Measurements from ENCODE around the gene METTL21A. TPM values are rescaled to one million over a fixed set of nuclear protein-coding genes. Genes with fewer than 3 reads are reported as not detected.
"Not testable (repeated sequence)": the region's sequence is repeated elsewhere in the genome, so short reads cannot be mapped to it uniquely, and the experiment has no call there.

The METTL21A gene
- polyA plus RNA-seq (ENCODE audit: insufficient read length in 4 of 4): 10 to 100 TPM; 31.7 to 35.5 (median 33.1) TPM

DNA sequence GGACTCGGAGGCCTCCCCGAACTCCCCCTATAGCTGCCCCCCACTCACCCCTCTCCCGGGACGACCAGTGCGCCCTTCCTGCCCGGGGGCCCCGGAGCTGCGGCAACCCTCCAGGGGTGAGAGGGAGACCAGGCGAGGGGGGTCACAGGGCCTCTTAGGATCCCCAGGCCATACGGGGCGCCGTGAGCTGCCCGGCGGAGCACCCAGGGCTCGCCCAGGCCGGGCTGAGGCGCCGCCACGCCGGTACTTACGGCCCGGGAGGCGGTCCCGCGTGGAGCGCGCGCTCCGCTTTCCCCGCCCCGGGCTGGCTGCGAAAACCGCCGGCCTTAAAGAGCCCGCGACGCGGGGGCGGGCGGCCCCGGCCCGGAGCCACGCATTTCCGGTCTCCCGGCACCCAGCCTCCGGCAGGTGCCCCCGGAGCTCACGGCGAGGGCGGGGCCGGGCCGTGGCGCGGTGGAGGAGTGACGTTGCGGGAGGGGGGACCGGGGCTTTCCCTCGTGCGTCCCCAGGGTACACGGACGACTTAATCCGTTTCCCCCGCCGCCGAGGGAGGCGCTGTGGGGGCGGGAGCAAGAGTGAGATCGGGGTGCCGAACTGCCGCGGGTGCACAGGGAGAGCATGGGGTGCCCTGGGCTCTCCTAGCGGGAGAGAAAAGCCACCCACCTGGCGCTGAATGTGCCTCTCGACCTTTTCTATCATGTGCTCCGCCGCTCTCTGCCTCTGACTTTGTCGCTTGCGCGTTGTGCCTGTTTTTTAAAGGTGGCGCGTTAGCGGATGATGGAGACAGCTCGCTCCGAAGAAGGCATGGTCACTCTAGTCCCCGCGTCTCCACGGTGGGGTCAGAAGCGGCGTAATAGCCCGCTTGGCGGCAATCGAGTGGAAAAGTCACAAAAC lies at the start of gene METTL21A:
TSS of gene METTL21A (minus strand) at position 381 of the 894 bp plus-strand sequence. CDS start 1,019 bp downstream, outside the sequence.
- DNase-seq (ENCODE audit: low read depth in 4 of 4, low spot score in 3 of 4): peak; percentile 61 to 77 (median 68)

DNA sequence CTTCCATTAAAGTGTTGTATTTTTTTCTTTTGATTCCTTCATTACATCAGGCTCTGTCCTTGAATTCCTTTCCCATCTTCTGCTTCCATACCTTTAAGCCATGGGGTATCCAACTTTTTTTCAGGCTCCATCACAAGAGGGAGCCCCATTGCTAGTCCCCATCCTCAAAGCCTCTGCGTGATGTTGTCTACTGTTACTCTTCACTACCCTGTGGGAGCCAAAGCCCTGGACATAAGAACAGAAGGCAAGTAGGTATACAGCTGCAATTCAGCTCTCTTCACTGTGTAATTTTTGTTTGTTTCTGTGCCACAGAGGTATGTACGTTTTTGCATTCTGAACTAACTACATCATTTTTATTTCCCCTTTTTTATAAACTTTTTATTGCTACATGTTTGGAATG lies 49.6 kb upstream of the METTL21A start:
- no peak for DNase-seq (ENCODE audit: low read depth in 4 of 4, low spot score in 3 of 4)

DNA sequence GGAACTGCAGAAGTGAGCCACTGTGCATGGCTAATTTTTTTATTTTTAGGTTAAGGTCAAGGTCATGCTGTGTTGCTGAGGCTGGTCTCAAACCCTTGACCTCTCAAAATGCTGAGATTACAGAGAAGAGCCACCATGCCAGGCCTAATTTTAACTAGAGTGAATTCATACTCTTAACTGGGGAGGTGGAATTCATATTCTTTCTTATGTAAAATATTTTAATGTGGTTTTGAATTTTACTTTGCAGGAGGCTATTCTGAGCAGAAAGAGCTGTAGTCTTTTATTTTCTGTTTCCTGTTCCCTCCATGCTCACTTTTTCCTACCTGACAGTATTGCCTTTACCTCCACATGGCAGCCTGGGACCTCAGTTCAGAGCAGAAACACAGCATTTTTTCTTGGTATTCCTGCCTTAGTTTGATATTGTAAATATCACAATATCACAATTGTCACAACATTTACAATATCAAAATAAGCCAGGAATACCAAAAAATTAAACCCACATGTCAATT lies 49.1 kb upstream of the METTL21A start:
- DNase-seq (ENCODE audit: low read depth in 4 of 4, low spot score in 3 of 4): no peak

DNA sequence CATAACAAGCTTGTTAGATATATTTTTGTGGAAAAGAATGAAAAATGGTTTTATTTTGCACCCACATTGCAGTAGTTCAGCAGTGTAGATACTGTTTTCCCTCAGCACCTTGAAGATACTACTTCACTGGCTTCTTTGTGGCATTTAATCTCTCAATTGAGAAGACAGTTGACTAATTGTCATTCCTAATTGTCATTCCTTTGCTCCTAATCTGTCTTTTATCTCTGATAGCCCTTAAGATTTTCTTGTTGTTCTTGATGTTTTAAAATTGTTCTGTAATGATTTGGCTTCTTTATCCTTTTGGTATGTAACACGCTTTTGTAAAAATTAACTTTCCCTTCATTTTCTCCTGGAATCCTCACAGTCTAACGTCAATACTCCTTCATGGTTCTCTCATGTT lies 48.2 kb upstream of the METTL21A start:
- DNase-seq (ENCODE audit: low read depth in 4 of 4, low spot score in 3 of 4): no peak

DNA sequence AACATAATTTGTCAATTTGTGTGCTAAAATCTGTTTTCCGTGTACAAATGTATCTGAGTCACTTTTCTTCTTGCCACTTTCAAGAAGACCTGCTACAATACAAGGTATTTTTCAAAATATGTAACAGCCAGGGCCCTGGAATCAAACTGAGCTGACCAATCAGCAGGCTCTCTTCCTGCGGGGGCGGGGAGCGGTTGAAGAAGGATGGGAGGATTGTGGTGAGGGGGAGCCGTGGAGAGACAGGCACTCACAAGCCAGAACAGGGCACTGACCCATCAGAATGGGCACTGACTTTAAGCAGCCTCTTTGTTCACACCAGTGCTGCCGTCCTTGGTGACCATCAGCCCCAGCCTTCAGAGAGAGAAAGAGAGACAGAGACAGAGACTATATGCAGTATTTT lies 45.7 kb upstream of the METTL21A start:
- DNase-seq (ENCODE audit: low read depth in 4 of 4, low spot score in 3 of 4): no peak

DNA sequence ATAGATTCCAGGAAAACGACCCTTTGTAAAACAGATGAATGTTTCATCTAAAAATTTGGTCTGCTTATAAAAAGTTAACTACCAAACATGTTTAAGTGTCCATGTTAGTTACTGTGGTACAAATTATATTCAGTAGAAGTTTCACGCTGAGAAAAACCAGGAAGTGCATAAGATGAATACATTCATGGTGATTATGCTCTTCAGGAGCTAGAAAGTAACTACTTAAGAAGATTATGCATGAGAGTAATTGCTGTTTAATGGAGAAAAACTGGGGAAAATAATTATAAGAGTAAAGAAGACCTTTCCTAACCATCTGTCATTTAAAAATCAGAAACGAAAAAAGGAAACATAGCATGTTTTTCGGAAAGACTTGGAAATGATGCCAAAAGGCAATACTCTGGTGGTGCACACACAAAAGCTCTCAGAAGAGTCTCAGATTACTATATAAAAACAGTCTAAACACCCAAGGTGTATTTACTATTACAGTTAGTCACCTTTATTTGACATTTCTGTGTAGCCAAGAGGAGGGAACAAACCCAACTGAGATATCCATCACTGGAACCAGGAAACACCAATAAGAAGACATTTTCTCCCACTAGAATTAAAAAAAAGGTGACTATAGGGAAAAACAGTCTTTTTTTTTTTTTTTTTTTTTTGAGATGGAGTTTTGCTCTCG lies 38.8 kb upstream of the METTL21A start:
- no peak for DNase-seq (ENCODE audit: low read depth in 4 of 4, low spot score in 3 of 4)

DNA sequence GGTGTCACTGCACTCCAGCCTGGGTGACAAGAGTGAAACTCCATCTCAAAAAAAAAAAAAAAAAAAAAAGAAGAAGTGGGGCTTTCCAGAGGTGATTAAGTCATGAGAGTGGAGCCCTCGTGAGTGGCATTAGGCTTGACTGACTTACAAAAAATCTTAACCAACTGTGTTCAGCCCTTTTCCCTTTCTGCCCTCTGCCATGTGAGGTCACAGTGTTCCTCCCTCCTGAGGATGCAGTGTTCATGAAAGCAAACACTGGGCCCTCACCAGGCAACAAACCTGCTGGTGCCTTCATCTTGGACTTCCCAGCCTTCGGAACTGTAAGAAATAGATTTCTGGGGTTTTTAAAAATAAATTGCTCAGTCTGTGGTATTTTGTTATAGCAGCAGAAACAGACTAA lies 37.0 kb upstream of the METTL21A start:
- no peak for DNase-seq (ENCODE audit: low read depth in 4 of 4, low spot score in 3 of 4)

DNA sequence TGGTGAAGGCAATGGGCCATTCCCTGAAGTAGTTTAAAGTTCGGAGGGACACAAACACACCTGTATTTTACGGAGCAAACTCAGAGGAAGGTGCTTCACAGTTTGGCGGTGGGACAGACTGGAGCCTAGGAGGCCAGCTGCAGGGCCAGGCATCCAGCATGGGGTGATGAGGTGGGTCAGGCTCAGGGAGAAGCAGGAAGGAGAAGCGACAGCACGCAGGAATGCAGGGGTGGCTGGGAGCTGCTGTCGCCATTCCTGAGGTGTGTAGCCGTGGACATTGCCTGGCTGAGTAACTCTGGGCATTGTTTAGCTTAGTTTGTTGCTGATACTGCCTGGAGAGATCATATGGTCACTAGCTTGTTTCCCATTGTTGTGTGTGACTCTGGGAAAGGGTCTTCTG lies 35.8 kb upstream of the METTL21A start:
- no peak for DNase-seq (ENCODE audit: low read depth in 4 of 4, low spot score in 3 of 4)

DNA sequence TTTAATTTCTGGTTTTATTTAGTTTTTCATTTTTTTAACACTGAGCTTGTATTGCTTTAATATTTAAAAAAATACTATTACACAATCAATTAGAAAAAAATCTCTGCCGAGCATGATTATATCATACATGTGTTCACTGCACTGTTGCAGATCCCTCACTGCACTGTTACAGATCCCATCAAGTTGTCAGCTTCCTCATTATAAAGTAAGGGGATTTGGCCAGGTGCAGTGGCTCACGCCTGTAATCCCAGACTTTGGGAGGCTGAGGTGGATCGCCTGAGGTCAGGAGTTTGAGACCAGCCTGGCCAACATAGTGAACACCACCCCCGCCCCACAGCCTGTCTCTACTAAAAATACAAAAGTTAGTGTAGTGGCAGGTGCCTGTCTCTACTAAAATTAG lies 33.0 kb upstream of the METTL21A start:
- DNase-seq (ENCODE audit: low read depth in 4 of 4, low spot score in 3 of 4): no peak

DNA sequence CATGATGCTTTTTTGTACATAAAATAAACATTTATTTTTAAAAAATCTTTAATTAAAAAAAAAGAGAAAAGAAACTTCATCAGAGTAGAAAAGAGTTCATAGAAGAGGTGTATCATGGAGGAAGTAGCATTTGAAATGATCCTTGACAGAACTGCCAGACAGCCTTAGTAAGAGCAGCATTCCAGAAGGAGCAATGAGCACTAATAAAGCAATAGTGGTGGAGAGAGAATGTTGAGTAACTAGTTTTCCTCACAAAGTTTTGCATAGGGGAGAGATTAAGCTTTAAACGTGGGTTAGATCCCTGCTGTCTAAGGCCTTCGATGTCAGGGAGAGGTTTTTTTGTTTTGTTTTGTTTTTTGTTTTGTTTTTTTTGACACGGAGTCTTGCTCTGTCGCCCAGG lies 29.8 kb upstream of the METTL21A start:
- DNase-seq (ENCODE audit: low read depth in 4 of 4, low spot score in 3 of 4): no peak

DNA sequence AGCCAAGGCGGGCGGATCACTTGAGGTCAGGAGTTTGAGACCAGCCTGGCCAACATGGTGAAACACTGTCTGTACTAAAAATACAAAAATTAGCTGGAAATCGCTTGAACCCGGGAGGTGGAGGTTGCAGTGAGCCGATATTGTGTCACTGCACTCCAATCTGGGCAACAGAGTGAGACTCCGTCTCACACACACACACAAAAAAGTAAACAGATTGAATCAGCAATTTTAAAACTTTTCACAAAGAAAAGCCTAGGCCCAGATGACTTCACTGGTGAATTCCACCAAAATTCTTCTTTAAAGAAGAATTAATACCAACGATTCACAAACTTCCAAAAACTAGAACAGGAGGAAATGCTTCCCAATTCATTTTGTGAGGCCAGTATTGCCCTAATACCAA lies 21.4 kb upstream of the METTL21A start:
- DNase-seq (ENCODE audit: low read depth in 4 of 4, low spot score in 3 of 4): not testable (repeated sequence)

DNA sequence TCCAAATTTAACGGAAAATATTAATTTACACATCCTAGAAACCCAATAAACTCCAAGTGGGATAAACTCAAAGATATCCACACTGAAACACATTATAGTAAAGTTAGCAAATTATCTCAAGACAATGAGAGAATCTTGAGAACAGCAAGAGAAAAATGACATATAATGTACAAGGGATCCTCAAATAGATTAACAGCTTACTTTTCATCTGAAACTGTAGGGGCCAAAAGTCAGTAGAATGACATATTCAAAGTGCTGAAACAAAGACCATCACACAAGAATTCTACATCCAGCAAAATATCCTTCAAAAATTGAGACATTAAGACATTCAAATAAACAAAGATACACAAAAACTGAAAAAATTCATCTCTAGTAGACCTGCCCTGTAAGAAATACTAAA lies 18.7 kb upstream of the METTL21A start:
- DNase-seq (ENCODE audit: low read depth in 4 of 4, low spot score in 3 of 4): no peak

DNA sequence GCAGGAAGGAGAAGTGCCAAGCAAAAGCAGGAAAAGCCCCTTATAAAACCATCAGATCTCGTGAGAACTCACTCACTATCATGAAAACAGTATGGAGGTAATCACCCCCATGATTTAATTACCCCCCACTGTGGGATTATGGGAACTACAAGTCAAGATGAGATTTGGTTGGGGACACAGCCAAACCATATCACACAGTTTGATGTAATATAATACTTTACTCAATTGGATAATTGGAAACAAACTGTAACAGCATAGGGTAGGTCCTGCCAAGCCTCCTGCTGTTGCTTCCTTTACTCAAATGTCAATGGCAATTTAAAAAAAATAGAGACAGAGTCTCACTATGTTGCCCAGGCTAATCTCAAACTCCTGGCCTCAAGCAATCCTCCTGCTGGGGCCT lies 15.5 kb upstream of the METTL21A start:
- no peak for DNase-seq (ENCODE audit: low read depth in 4 of 4, low spot score in 3 of 4)

DNA sequence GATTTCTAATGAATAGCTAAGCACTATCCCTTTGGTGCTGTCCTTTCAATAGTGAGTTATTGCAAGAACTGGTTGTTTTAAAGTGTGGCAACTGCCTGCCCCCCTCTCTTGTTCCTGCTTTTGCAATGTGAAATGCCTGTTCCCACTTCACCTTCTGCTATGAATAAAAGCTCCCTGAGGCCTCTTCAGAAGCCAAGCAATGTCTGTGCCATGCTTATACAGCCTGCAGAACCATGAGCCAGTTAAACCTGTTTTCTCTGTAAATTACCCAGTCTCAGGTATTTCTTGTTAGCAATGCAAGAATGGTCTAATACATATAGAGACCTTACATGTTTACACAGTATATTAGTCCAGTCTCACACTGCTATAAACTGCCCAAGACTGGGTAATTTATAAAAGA lies 15.0 kb upstream of the METTL21A start:
- DNase-seq (ENCODE audit: low read depth in 4 of 4, low spot score in 3 of 4): no peak

DNA sequence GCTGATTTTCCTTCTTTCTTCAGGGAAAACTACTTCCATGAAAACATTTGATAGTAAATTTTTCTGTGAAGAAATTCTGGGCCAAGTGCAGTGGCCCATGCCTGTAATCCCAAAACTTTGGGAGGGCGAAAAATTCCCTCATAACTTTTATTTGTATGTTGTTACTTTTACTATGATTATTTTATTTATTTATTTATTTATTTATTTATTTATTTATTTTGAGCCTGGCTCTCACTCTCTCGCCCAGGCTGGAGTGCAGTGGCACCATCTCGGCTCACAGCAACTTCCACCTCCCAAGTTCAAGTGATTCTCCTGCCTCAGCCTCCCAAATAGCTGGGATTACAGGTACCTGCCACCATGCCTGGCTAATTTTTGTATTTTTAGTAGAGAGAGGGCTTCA lies 14.1 kb upstream of the METTL21A start:
- not testable (repeated sequence) for DNase-seq (ENCODE audit: low read depth in 4 of 4, low spot score in 3 of 4)

DNA sequence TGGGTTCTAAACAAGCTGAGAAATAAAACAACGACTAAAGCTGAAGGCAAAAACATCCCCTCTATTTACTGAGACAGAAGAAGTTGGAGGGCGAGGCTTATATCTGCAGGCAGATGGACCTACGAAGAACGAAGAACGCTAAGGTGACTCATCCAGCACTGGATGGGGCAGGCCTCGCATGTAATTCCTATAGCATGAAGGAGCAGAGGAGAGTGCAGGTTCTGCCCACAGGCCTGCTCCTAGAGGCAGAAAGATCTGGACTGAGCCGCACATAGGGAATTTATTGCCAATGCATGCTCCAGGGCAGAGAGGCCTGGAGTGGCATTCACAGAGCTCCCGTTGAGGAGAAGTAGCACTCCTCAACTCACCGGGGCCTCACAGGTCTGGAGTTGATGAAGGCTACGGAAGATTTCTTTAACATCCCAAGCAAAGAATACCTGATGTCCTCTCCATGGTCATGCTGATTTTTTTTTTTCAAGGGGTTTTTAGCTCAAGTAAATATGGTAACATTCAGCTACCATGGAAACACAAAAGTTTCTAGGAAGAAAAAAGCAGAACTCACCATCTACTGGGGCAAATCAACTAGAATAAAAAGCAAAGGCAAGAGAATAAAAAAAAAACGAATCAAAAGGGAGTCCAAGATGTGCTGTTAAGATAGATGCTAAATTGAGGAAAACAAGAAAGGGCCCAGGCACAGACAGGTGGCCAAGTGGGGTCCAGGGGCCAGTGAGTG lies 10.4 kb upstream of the METTL21A start:
- no peak for DNase-seq (ENCODE audit: low read depth in 4 of 4, low spot score in 3 of 4)

DNA sequence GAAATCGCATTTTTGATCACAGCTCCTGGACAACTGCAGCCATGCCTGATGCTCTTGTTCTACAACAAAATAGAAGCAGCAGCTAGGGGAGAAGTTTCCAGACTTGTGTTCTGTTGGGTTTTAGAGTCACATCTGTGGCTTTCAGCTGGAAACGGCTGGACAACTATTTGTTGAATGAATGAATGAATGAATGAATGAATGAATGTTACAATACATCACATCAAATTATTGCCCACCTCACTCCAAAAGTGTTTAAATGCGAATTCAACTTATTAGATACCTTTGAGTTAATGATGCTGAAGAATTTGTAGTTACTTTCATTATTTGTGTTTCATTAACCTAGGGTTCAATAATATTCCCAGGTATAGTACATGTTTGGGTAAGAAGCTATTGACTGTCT lies 8.5 kb upstream of the METTL21A start:
- DNase-seq (ENCODE audit: low read depth in 4 of 4, low spot score in 3 of 4): no peak

DNA sequence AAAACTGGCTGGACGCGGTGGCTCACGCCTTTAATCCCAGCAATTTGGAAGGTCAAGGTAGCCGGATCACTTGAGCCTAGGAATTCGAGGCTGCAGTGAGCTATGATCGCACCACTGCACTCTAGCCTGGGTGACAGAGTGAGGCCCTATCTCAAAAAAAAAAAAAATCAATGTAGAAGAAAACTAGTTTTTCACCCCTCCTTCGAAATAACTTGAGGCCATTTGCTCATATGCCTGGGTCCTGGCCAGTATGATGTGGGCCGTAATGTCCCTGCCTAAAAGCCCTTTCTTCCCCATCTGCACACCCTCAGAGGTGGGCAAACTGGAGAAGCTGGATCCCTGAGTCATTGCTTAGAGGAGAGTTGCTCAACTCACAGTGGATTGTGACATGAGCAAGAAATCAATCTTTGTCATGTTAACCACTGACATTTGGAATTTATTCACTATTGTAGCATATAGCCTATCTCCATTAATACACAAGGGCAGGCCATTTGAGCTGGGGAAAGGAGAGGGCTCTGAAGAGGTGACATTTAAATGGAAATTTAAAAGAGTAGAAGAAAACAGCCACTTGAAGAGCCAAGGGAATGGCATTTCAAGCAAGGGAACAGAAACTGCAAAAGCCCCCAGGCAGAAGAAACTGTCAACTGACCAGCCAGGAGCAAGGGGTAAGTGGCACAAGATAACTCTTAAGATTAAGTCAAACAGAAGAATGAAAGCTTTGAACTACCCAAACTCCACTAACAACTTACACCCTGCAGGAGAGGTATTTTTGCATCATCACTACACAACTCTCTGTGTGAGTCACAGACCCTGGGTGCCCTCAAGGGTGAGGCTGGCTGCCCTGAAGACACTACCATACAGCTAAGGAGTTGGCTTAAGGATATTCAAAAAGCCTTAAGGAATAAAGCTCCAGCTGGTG lies 7.6 kb upstream of the METTL21A start:
- no peak for DNase-seq (ENCODE audit: low read depth in 4 of 4, low spot score in 3 of 4)

DNA sequence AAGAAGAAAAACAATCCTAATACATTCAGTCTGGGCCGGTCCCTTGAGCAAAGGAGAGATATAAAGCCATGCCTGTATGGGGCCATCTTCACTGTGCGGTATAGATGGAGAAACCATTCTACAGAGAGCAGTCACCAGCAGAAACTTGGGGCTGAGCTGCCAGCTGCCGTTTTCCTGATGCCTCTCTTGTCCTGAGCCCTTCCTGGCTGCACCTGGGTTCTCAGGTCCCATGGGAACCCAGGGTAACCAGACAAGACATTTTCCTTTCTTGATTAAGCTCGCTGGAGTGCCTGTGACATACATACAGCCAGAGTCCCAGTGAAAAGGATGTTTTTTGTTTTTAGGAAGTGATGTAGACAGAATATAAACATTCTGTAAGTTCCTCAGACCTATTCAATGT lies 5.3 kb upstream of the METTL21A start:
- DNase-seq (ENCODE audit: low read depth in 4 of 4, low spot score in 3 of 4): no peak

DNA sequence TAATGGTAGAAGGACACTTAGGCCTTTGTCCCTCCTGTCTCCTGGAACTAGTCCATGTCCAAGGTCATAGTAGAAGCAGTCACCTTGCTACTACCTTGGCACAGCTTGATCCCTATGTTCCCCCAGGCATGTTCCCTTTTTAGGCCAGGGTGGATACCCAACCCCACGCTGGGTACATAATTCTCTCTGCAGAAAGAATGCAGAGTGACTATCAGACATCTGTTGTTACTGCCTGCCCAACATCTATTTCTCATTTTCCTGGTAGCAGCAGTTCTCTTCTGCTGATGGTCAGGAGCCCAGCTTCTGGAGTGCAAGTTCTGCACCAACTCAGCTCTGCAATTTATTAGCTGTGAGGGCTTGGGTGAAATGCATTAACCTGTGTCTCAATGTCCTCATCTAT lies 4.4 kb upstream of the METTL21A start:
- no peak for DNase-seq (ENCODE audit: low read depth in 4 of 4, low spot score in 3 of 4)

Data from left renal pelvis (tissue), 4 donors.